ENCODE measurements around the gene GJE1.
"Not testable (repeated sequence)": the region's sequence is repeated elsewhere in the genome, so short reads cannot be mapped to it uniquely, and the experiment has no call there.

GRCh38 chr6:142104820-142105219 is 27.9 kb upstream of the GJE1 start:
- TF ChIP-seq SUZ12 (IDR thresholded peaks at IDR 0.05; ENCODE audit: extremely low read depth, insufficient read depth, insufficient read length); YY1 (IDR thresholded peaks at IDR 0.05; ENCODE audit: insufficient read depth, insufficient read length): not testable (repeated sequence)
